Measurements from ENCODE around the gene GLYATL2. TPM values are rescaled to one million over a fixed set of nuclear protein-coding genes. Genes with fewer than 3 reads are reported as not detected.

The GLYATL2 gene
- total RNA-seq, 1 experiment from 2014 or later: 1.3 TPM

- intact Hi-C loops (cut with micrococcal nuclease; ENCODE audit: unreplicated experiment): no loop called here
- Mint-ChIP-seq H3K4me1 (ENCODE audit: low read depth, unreplicated experiment) (no peaks in the 10 kb centered on the region), H3K27ac (ENCODE audit: unreplicated experiment) (no peak overlapping the region), H3K36me3 (ENCODE audit: insufficient read depth, unreplicated experiment) (no peaks in the 10 kb centered on the region), H3K9me3 (ENCODE audit: low read depth, unreplicated experiment) (no peaks in the 10 kb centered on the region), H3K4me3 (ENCODE audit: low read depth, unreplicated experiment) (no peak overlapping the region), H3K27me3 (ENCODE audit: unreplicated experiment) (peaks cover 37% of the 10 kb centered on the region)
- CTCF ChIA-PET: no interaction called here
- TF ChIP-seq CTCF (IDR thresholded peaks at IDR 0.05; ENCODE audit: unreplicated experiment): no peak
- BruUV-seq (replicated peaks): no TSS peak
- no peak for DNase-seq
These were observed 6.7 kb downstream of the GLYATL2 start for GRCh38 chr11:58837707-58838388.

DNA sequence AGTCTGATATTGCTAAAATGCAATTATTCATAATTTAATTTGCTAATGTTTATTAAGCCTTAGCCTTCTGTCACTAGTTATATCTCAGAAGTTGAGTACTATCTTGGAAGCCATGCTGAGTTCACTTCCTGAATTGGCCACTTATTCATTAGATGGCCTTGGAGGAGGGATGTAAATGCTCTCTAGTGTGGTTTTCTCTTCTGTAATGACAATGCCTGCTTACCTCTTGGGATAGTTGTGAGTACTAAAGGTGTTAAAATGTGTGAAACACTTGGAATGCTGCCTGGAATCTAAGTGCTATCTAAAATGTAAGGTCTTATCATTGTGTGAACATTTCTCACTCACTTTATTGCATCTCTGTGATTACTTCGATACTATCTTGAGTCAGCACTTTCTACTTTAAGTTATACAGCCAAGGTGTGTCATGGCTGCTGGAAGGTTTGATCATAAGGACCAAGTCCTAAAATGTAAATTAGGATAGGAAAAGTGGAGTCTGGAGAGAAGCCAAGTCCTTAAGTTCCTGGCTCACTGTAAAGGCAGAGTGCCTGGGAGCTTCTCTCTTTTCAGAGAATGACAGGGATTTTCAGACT, 12.4 kb downstream of the GLYATL2 start:
- H3K27me3 Mint-ChIP-seq (ENCODE audit: unreplicated experiment): peaks cover 5% of the 10 kb centered on the region
- intact Hi-C loops (cut with micrococcal nuclease; ENCODE audit: unreplicated experiment): no loop called here
- H3K4me3 Mint-ChIP-seq (ENCODE audit: low read depth, unreplicated experiment): no peak overlapping the region
- peaks cover 13% of the 10 kb centered on the region for H3K4me1 Mint-ChIP-seq (ENCODE audit: low read depth, unreplicated experiment)
- H3K27ac Mint-ChIP-seq (ENCODE audit: unreplicated experiment): no peak overlapping the region
- BruUV-seq (replicated peaks): no TSS peak
- H3K36me3 Mint-ChIP-seq (ENCODE audit: insufficient read depth, unreplicated experiment): peaks cover 5% of the 10 kb centered on the region
- no peak for TF ChIP-seq CTCF (IDR thresholded peaks at IDR 0.05; ENCODE audit: unreplicated experiment)
- no peaks in the 10 kb centered on the region for H3K9me3 Mint-ChIP-seq (ENCODE audit: low read depth, unreplicated experiment)
- CTCF ChIA-PET: interaction anchor here (0.6 kb wide), 1 partner anchor 1249 kb away, joined by 3 read pairs; no protein-coding TSS in a partner anchor
- no peak for DNase-seq

DNA sequence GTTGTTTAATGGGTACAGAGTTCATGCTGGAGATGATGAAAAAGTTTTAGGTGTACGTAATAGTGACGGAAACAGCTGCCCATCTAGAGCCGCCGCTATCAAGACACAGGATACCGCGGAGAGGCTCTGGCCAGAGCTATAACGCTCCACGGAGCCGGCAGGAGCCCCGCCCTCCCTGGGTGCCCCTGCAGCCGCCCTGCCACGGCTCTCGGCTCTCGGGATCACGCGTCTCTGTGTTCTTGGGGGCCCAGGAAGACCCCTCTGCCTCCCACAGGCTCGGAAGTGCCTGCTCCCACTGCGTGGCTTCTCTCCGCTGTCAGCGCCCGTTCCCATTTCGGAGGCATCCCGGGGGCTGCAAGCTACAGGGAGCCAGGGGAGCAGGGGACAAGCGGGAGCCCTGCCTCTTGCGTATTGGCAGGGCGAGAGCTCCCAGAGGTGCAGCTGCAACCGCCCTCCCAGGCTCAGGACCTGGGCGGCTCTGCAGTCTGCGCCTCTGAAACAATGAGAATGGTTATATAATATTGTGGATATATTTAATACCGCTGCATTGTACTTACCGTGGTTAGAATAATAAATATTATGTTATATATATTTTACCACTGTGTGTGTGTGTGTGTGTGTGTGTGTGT, 13.7 kb downstream of the GLYATL2 start:
- peaks cover 13% of the 10 kb centered on the region for H3K4me1 Mint-ChIP-seq (ENCODE audit: low read depth, unreplicated experiment)
- no peak overlapping the region for H3K27ac Mint-ChIP-seq (ENCODE audit: unreplicated experiment)
- no peak for TF ChIP-seq CTCF (IDR thresholded peaks at IDR 0.05; ENCODE audit: unreplicated experiment)
- CTCF ChIA-PET: interaction anchor here (0.7 kb wide), 1 partner anchor 126 kb away, joined by 10 read pairs; no protein-coding TSS in a partner anchor
- H3K4me3 Mint-ChIP-seq (ENCODE audit: low read depth, unreplicated experiment): peak overlapping the region; percentile 64
- intact Hi-C loops (cut with micrococcal nuclease; ENCODE audit: unreplicated experiment): no loop called here
- DNase-seq: peak; percentile 10
- H3K36me3 Mint-ChIP-seq (ENCODE audit: insufficient read depth, unreplicated experiment): peaks cover 5% of the 10 kb centered on the region
- no peaks in the 10 kb centered on the region for H3K27me3 Mint-ChIP-seq (ENCODE audit: unreplicated experiment)
- H3K9me3 Mint-ChIP-seq (ENCODE audit: low read depth, unreplicated experiment): no peaks in the 10 kb centered on the region
- no TSS peak for BruUV-seq (replicated peaks)

DNA sequence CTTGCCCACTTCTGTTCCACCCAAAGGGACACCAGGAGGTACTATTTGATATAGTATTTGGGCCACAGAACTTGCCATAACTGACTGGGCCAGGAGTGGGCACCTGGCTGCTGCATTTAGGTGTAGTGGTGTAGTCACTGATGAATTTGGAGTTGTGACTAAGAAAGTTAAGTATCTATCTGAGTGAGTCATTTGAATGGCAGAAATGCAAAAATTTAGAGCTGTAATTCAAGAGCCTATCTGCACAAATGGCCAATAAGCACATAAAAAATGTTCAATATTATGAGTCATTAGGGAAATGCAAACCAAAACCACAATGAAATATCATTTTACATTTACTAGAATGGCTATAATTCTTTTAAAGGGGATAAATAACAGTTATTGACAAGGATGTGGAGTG, 14.7 kb downstream of the GLYATL2 start:
- DNase-seq: peak; percentile 10
- peaks cover 13% of the 10 kb centered on the region for H3K4me1 Mint-ChIP-seq (ENCODE audit: low read depth, unreplicated experiment)
- H3K27ac Mint-ChIP-seq (ENCODE audit: unreplicated experiment): no peak overlapping the region

More for the DNA sequence above, 14.7 kb downstream of the GLYATL2 start:
- peak overlapping the region; percentile 64 for H3K4me3 Mint-ChIP-seq (ENCODE audit: low read depth, unreplicated experiment)
- intact Hi-C loops (cut with micrococcal nuclease; ENCODE audit: unreplicated experiment): no loop called here
- no peaks in the 10 kb centered on the region for H3K27me3 Mint-ChIP-seq (ENCODE audit: unreplicated experiment)
- peaks cover 5% of the 10 kb centered on the region for H3K36me3 Mint-ChIP-seq (ENCODE audit: insufficient read depth, unreplicated experiment)
- no peak for TF ChIP-seq CTCF (IDR thresholded peaks at IDR 0.05; ENCODE audit: unreplicated experiment)
- peaks cover 3% of the 10 kb centered on the region for H3K9me3 Mint-ChIP-seq (ENCODE audit: low read depth, unreplicated experiment)
- BruUV-seq (replicated peaks): no TSS peak
- CTCF ChIA-PET: interaction anchor here (0.6 to 1.4 kb wide), 3 partner anchors 15 to 170 kb away, joined by 4 to 11 read pairs (median 4); partner anchors contain the start of gene GLYATL2
